Mucosa of rectum (tissue), 2 donors: ENCODE measurements around the gene CSMD2.

ENCODE experiments used
- H3K27ac ChIP-seq, 2 donors: one replicate each; pipeline ENCODE4 v1.7.0; 2013; ENCODE audit warnings: inconsistent platforms in 2 of 2, low read depth in 2 of 2, low read length in 2 of 2
- H3K27me3 ChIP-seq, 2 donors: one replicate each; pipeline ENCODE4 v1.7.0; 2013; ENCODE audit warnings: low read length in 2 of 2; ENCODE audit not compliant: control insufficient read depth in 2 of 2, insufficient read depth in 2 of 2
- H3K36me3 ChIP-seq, 2 donors: one replicate each; pipeline ENCODE4 v1.7.0; 2013; ENCODE audit warnings: low read length in 2 of 2; ENCODE audit not compliant: control insufficient read depth in 2 of 2, insufficient read depth in 2 of 2
- H3K4me1 ChIP-seq, 2 donors: one replicate each; pipeline ENCODE4 v1.7.0; 2013; ENCODE audit warnings: low read length in 2 of 2, mild to moderate bottlenecking in 1 of 2; ENCODE audit not compliant: control insufficient read depth in 2 of 2, insufficient read depth in 2 of 2
- H3K4me3 ChIP-seq, 2 donors: one replicate each; pipeline ENCODE4 v1.7.0; 2013; ENCODE audit warnings: low read length in 2 of 2
- H3K9ac ChIP-seq, 2 donors: one replicate each; pipeline ENCODE4 v1.7.0; 2013; ENCODE audit warnings: low read length in 2 of 2, low read depth in 1 of 2, mild to moderate bottlenecking in 1 of 2
- H3K9me3 ChIP-seq, 2 donors: one replicate each; pipeline ENCODE4 v1.7.0; 2013; ENCODE audit warnings: low read length in 2 of 2; ENCODE audit not compliant: control insufficient read depth in 2 of 2
- donor health status: healthy.
- donor health status: Normal muscosa, but diverticular disease.

CSMD2 gene

DNA sequence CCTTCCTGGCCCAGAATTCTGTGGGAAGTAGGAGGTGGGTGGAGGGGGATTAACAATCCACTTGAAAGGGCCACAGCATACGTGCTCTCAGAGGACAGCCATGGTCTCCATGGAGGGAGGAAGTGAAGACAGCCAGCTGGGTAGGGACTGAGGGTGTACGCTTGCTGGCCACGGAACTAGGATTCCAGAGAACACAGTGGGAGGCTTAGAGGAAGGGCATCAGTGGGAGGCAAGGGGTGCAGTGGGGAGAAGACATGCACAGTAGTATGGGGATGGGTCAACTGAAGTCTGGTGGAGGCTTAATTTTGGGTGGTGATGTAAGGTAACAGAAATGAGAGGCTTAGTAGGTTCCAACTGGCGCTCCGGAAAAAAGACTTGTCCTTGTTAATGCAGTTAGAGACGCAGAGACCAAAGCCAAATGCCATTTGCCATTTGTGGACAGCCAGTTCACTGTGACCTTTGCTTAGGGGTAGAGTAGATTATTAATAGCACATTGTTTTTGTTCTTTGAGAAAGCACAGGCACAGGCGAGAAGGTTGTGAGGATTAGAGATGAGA lies 589.6 kb downstream of the CSMD2 start:
- H3K4me3 ChIP-seq = no peak overlapping the region
- H3K36me3 ChIP-seq = no peaks in the 10 kb centered on the region
- no peaks in the 10 kb centered on the region for H3K4me1 ChIP-seq
- H3K27ac ChIP-seq = peak overlapping the region in 1 of 2 donors; percentile 35
- no peak overlapping the region for H3K9ac ChIP-seq
- H3K9me3 ChIP-seq = no peaks in the 10 kb centered on the region
- H3K27me3 ChIP-seq = no peaks in the 10 kb centered on the region

DNA sequence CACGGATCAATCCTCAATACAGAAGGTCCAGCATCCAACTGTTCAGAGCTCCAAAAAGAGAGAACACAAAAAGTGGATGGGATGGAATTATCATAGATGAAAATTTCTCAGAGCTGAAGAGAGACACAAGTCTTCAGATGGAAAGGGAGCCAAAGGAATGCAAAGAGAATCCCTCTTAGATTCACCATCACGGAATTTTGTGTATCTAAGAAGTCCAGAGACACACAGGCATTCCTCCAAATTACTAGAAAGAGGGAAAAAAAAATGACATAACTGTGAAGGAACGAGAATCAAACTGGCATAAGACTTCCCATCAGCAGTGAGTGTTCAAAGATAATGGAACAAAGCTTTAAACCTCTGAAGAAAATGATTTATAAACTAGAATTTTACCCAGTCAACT lies 591.4 kb downstream of the CSMD2 start:
- Histone ChIP-seq H3K9me3 (no peaks in the 10 kb centered on the region), H3K4me3 (no peak overlapping the region), H3K4me1 (no peaks in the 10 kb centered on the region), H3K27ac (no peak overlapping the region), H3K36me3 (no peaks in the 10 kb centered on the region), H3K27me3 (no peaks in the 10 kb centered on the region), H3K9ac (no peak overlapping the region)

DNA sequence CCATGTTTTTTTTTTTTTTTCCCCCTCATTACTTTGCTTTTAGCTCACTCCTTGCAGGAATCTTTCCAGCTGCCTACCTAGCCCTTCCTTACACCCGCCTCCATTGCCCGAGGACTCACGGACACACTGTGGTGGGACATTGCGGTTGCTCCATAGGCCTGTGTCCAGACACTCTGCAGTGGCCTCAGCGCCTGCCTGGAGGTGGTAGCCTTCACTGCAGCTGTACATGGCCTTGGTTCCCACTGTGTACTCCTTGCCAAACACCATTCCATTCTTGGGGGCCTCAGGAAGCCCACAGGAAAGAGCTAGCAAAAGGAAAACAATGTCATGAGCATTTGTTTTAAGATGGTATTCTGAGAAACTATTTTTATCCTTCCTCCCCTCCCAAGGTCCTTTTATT lies 592.6 kb downstream of the CSMD2 start:
- Histone ChIP-seq H3K36me3 (no peaks in the 10 kb centered on the region), H3K27me3 (no peaks in the 10 kb centered on the region), H3K27ac (no peak overlapping the region), H3K9ac (no peak overlapping the region), H3K9me3 (no peaks in the 10 kb centered on the region), H3K4me1 (no peaks in the 10 kb centered on the region), H3K4me3 (no peak overlapping the region)

DNA sequence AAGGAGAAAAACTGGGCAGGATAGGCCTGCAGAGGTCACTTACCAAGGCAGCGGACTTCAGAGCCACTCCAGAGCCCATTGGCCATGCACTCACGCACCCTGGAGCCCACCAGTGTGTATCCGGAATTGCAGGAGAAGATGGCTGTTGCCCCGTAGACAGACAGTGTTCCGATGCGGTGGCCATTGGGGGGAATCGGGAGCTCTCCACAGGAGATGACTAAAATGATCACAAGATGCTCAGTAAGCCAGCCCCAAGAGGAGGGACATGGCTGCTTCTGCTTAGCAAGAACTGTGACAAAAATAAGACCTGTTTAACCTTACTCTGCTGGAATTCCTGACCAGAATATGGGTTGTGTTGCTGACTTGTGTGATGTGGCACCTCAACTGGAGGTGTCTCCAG lies 595.7 kb downstream of the CSMD2 start:
- no peaks in the 10 kb centered on the region for H3K9me3 ChIP-seq
- H3K27me3 ChIP-seq = no peaks in the 10 kb centered on the region
- no peaks in the 10 kb centered on the region for H3K4me1 ChIP-seq
- no peak overlapping the region for H3K4me3 ChIP-seq
- no peak overlapping the region for H3K9ac ChIP-seq
- H3K36me3 ChIP-seq = no peaks in the 10 kb centered on the region
- H3K27ac ChIP-seq = no peak overlapping the region

DNA sequence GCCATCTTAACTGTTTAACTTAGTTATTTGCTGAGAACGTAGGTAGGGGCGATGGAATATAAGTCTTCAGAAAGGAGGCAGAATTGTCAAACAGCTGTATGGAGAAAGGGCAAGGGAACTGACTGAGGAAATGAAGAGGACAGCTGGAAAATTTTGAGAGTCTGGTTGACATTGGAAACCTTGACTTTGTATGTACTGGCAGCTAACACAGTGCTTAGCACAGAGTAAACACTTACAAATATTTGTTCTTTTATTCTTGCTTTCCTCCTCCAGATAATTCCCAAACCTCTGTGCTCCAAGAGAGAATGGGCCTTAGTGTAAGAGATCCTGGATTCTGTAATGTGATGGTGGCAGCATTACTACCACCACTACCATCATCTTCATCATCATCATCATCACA lies 601.3 kb downstream of the CSMD2 start:
- H3K4me3 ChIP-seq = no peak overlapping the region
- H3K36me3 ChIP-seq = no peaks in the 10 kb centered on the region
- no peak overlapping the region for H3K27ac ChIP-seq
- H3K27me3 ChIP-seq = no peaks in the 10 kb centered on the region
- no peaks in the 10 kb centered on the region for H3K9me3 ChIP-seq
- no peaks in the 10 kb centered on the region for H3K4me1 ChIP-seq
- H3K9ac ChIP-seq = no peak overlapping the region

DNA sequence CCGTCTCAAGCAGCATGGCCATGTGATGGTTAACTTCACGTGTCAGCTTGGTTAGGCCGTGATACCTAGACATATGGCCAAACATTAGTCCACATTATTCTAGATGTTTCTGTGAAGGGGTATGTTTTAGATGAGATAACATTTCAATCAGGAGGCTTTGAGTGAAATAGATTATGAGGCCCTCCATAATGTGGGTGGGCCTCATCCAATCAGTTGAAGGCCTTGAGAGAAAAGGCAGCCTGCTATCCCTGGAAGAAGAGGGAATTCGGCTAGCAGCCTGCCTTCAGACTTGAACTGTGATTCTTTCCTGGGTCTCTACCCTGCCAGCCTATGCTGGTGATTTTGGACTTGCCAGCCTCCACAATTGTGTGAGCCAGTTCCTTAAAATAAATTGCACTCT lies 602.5 kb downstream of the CSMD2 start:
- no peak overlapping the region for H3K27ac ChIP-seq
- H3K9ac ChIP-seq = no peak overlapping the region

DNA sequence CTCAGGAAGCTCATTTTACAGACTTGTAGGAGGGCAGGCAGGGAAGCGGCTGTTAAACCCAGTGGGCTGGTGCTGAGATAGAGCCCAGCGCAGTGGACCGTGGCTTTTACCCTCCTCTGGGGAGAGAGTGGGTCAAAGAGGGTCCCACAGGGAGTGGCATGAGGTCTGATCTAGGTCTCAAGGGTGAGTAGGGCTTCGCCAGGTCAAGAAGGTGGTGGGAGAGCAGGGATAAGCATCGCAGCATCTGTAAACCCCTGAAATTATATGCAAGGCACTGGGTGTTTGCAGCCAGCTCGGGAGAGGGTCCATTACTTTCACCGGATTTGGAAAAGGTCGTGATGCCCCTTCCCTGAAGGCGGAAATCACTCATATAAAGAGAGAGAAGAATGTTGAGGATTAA lies 603.5 kb downstream of the CSMD2 start:
- Histone ChIP-seq H3K36me3 (no peaks in the 10 kb centered on the region), H3K9ac (no peak overlapping the region), H3K4me1 (no peaks in the 10 kb centered on the region), H3K4me3 (no peak overlapping the region), H3K27me3 (no peaks in the 10 kb centered on the region), H3K9me3 (no peaks in the 10 kb centered on the region), H3K27ac (no peak overlapping the region)

More for the DNA sequence above, 602.5 kb downstream of the CSMD2 start:
- H3K27me3 ChIP-seq = no peaks in the 10 kb centered on the region
- no peak overlapping the region for H3K4me3 ChIP-seq
- H3K36me3 ChIP-seq = no peaks in the 10 kb centered on the region
- no peaks in the 10 kb centered on the region for H3K9me3 ChIP-seq
- H3K4me1 ChIP-seq = no peaks in the 10 kb centered on the region

DNA sequence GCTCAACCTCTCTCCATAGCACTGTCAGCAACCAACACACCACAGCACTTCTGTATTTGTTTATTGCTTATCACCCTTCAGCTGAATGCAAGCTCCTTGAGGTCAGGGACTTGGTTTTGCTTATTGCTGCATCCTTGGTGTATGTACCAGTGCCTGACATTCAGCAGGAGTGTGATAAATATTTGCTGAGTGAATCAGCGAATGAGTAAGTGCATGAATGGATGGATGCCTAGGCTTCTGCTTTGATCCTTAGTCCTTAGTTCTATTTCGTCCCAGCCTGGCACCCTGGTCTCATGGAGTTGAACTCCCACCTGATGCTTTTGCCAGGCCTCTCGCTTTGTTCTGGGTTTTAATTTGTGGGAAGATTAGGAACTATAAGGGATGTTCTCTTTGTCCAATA lies 604.4 kb downstream of the CSMD2 start:
- Histone ChIP-seq H3K27me3 (no peaks in the 10 kb centered on the region), H3K9me3 (no peaks in the 10 kb centered on the region), H3K36me3 (no peaks in the 10 kb centered on the region), H3K4me3 (no peak overlapping the region), H3K9ac (no peak overlapping the region), H3K27ac (no peak overlapping the region), H3K4me1 (no peaks in the 10 kb centered on the region)

DNA sequence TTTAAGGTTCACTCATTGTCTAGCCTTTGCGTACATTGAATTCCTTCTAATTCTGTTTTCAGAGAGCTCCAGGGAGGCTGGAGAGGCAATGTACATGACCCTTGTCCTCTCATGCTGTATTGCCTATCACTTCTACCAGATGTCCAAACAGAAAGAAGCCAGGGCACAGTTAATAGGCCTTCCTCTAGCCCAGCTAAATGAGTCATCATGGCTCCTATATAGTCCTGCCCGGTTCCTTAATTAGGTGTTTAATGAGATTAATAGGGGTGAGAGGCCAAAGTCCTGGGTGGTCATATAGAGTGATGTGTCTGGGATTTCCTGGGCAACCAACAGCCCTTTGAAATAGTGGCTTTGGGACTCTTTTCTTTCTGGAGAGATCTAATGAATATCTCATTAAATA lies 616.3 kb downstream of the CSMD2 start:
- Histone ChIP-seq H3K4me1 (no peaks in the 10 kb centered on the region), H3K27me3 (no peaks in the 10 kb centered on the region), H3K36me3 (no peaks in the 10 kb centered on the region), H3K9ac (no peak overlapping the region), H3K27ac (no peak overlapping the region), H3K9me3 (no peaks in the 10 kb centered on the region), H3K4me3 (no peak overlapping the region)

DNA sequence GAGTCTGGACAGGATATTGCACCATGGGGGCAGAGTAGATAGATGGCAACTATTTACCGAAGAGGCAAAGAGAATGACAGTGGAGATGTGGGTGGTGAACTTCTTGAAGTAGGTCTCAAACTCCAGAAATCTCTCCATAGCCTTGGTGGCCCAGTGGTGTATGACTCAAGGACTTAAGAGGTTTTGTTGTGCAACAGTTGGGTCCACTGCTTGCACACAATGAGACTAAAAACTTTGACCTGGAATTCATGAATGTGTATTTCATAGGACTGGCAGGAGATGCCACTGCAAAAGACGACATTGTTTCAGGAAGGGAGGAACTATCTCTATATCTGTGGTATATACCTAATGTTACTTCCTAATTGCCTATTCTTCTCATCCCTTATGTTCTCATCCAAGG lies 616.7 kb downstream of the CSMD2 start:
- H3K27me3 ChIP-seq = no peaks in the 10 kb centered on the region
- H3K9me3 ChIP-seq = no peaks in the 10 kb centered on the region
- no peak overlapping the region for H3K4me3 ChIP-seq
- no peaks in the 10 kb centered on the region for H3K4me1 ChIP-seq
- no peak overlapping the region for H3K9ac ChIP-seq
- no peak overlapping the region for H3K27ac ChIP-seq
- no peaks in the 10 kb centered on the region for H3K36me3 ChIP-seq

DNA sequence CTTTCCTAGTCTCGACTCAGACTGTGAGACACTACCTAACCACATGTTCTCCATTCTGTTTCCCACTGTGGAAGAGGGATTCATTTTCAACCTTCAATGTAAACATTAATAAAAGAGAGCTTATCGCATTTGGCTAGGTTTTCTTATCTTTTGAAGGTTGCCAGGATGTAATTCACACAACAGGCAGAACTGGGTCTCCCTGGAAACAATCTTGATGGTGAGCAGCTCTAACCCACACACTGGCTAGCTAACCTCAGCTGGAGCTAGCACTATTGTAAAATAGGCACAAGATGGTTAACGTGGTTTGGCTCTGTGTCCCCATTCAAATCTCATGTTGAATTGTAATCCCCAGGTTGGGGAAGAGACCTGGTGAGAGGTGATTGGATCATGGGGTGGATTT lies 617.5 kb downstream of the CSMD2 start:
- Histone ChIP-seq H3K9ac (no peak overlapping the region), H3K9me3 (no peaks in the 10 kb centered on the region), H3K27me3 (no peaks in the 10 kb centered on the region), H3K4me1 (no peaks in the 10 kb centered on the region), H3K4me3 (no peak overlapping the region), H3K36me3 (no peaks in the 10 kb centered on the region), H3K27ac (no peak overlapping the region)
